Natural killer cell (primary cell): ENCODE results near the gene WDR59. TPM values are rescaled to one million over a fixed set of nuclear protein-coding genes. Genes with fewer than 3 reads are reported as not detected.

Experiments
- ATAC-seq, 3 donors: fragments of 150-1000 bp in 2 of 3; fragments of 200-7000 bp in 1 of 3; cut with Tn5 transposase; 1 replicate in 1 of 3; 2 replicates in 2 of 3; pipeline ENCODE4 v1.10.0; 2021; ENCODE audit warnings: mild to moderate bottlenecking in 2 of 3, moderate library complexity in 2 of 3
- DNase-seq, 2 donors: peaks; one replicate each; pipeline versions ENCODE4 v3.0.0 to v3.0.0-alpha.2; 2013 to 2021; ENCODE audit warnings: mixed read lengths in 1 of 2
- H3K27ac ChIP-seq: one replicate; pipeline ENCODE4 v1.5.1; 2013; ENCODE audit warnings: mild to moderate bottlenecking, low read length
- H3K27me3 ChIP-seq: one replicate; pipeline ENCODE4 v1.6.1; 2013; ENCODE audit warnings: low read length; ENCODE audit not compliant: control insufficient read depth, insufficient read depth
- H3K36me3 ChIP-seq: one replicate; pipeline ENCODE4 v1.6.1; 2013; ENCODE audit warnings: low read length; ENCODE audit not compliant: control insufficient read depth, insufficient read depth
- H3K4me1 ChIP-seq: one replicate; pipeline ENCODE4 v1.6.1; 2013; ENCODE audit warnings: low read length; ENCODE audit not compliant: control insufficient read depth, insufficient read depth
- H3K4me3 ChIP-seq: one replicate; pipeline ENCODE4 v1.5.1; 2013; ENCODE audit warnings: low read length
- H3K9me3 ChIP-seq: one replicate; pipeline ENCODE4 v1.6.1; 2013; ENCODE audit warnings: low read length; ENCODE audit not compliant: control insufficient read depth, insufficient read depth
- H3K27ac Mint-ChIP-seq, 2 donors: one replicate each; pipeline ENCODE4 v1.8.0; 2022; ENCODE audit warnings: mild to moderate bottlenecking in 2 of 2, mixed read lengths in 2 of 2, moderate library complexity in 1 of 2
- H3K27me3 Mint-ChIP-seq, 2 donors: one replicate each; pipeline ENCODE4 v1.8.0; 2022; ENCODE audit warnings: low read depth in 2 of 2, mixed read lengths in 2 of 2
- H3K36me3 Mint-ChIP-seq: one replicate; pipeline ENCODE4 v1.8.0; 2022; ENCODE audit warnings: mixed read lengths
- H3K4me1 Mint-ChIP-seq, 2 donors: one replicate each; pipeline ENCODE4 v1.8.0; 2022; ENCODE audit warnings: mixed read lengths in 2 of 2
- H3K4me3 Mint-ChIP-seq: one replicate; pipeline ENCODE4 v1.8.0; 2022; ENCODE audit warnings: mild to moderate bottlenecking, moderate library complexity, mixed read lengths
- H3K9me3 Mint-ChIP-seq, 2 donors: one replicate each; pipeline ENCODE4 v1.8.0; 2022; ENCODE audit warnings: mixed read lengths in 2 of 2
- CTCF ChIP-seq: fragments of 200-600 bp; IDR thresholded peaks from one replicate; pipeline ENCODE4 v1.8.0; 2022; ENCODE audit warnings: antibody characterized with exemption
- WGBS: methylation state at CpG from one replicate; pipeline ENCODE4 v1.1.7; 2013; ENCODE audit warnings: missing lambda C conversion rate; ENCODE audit not compliant: insufficient coverage; 5-methylcytosine and 5-hydroxymethylcytosine counted together
- intact Hi-C: fragments of 100-400 bp; cut with micrococcal nuclease; formaldehyde crosslinking; loops from one replicate; pipeline ENCODE4 v1.14.2; 2022
- total RNA-seq, 4 donors: library from RNA; stranded (reverse); fragments of 120-200 nt in 1 of 4; gene quantifications; one replicate each; pipeline versions ENCODE4 v1.2.3 to v1.2.4, GENCODE V29; 2013 to 2022

WDR59 gene
- total RNA-seq, 3 donors from 2014 or later (not counting 1 experiment from before 2014, with no cell fraction given) = 60.5 to 83.7 (median 73.2) TPM

- WGBS = 91% methylated on average over 6 of the region's 6 CpGs
- H3K27ac ChIP-seq = peak overlapping the region; percentile 45
- no peaks in the 10 kb centered on the region for H3K27me3 Mint-ChIP-seq
- no peak overlapping the region for H3K4me3 ChIP-seq
- intact Hi-C loops = no loop called here
- no peaks in the 10 kb centered on the region for H3K27me3 ChIP-seq
- no peaks in the 10 kb centered on the region for H3K9me3 ChIP-seq
- H3K36me3 ChIP-seq = peaks cover 52% of the 10 kb centered on the region
- no peak overlapping the region for H3K4me3 Mint-ChIP-seq
- ATAC-seq = no peak
- H3K36me3 Mint-ChIP-seq = peaks cover 63% of the 10 kb centered on the region
- peaks cover 7 to 13% of the 10 kb centered on the region in 2 donors for H3K4me1 Mint-ChIP-seq
- H3K4me1 ChIP-seq = peaks cover 2% of the 10 kb centered on the region
- no peaks in the 10 kb centered on the region for H3K9me3 Mint-ChIP-seq
- H3K27ac Mint-ChIP-seq = no peak overlapping the region
- TF ChIP-seq CTCF = no peak
- DNase-seq = peak in 1 of 2 donors; percentile 24
Observed at GRCh38 chr16:74888888-74889287, 96.0 kb downstream of the WDR59 start.

GRCh38 chr16:74888232-74888862, 96.6 kb downstream of the WDR59 start:
- Mint-ChIP-seq H3K36me3 (peaks cover 63% of the 10 kb centered on the region), H3K4me3 (no peak overlapping the region), H3K4me1 (peaks cover 7 to 13% of the 10 kb centered on the region in 2 donors), H3K27me3 (no peaks in the 10 kb centered on the region), H3K9me3 (no peaks in the 10 kb centered on the region), H3K27ac (peak overlapping the region in 1 of 2 donors; percentile 4)
- intact Hi-C loops = no loop called here
- 80% methylated on average over 13 of the region's 13 CpGs for whole genome bisulfite sequencing
- peak overlapping the region; percentile 45 for H3K27ac ChIP-seq
- peaks cover 55% of the 10 kb centered on the region for H3K36me3 ChIP-seq
- TF ChIP-seq CTCF = no peak
- H3K27me3 ChIP-seq = no peaks in the 10 kb centered on the region
- ATAC-seq (no peak), DNase-seq (peak in 1 of 2 donors; percentile 56)
- H3K4me1 ChIP-seq = peaks cover 2% of the 10 kb centered on the region
- no peaks in the 10 kb centered on the region for H3K9me3 ChIP-seq
- no peak overlapping the region for H3K4me3 ChIP-seq

GRCh38 chr16:74887084-74887483, 97.8 kb downstream of the WDR59 start:
- no peak overlapping the region for H3K4me3 Mint-ChIP-seq

More at GRCh38 chr16:74887084-74887483, 97.8 kb downstream of the WDR59 start:
- Mint-ChIP-seq H3K9me3 (no peaks in the 10 kb centered on the region), H3K27me3 (no peaks in the 10 kb centered on the region), H3K27ac (no peak overlapping the region), H3K4me1 (peaks cover 7 to 13% of the 10 kb centered on the region in 2 donors), H3K36me3 (peaks cover 58% of the 10 kb centered on the region)
- Histone ChIP-seq H3K4me3 (no peak overlapping the region), H3K36me3 (peaks cover 43% of the 10 kb centered on the region), H3K27me3 (no peaks in the 10 kb centered on the region), H3K9me3 (no peaks in the 10 kb centered on the region), H3K4me1 (peaks cover 2% of the 10 kb centered on the region), H3K27ac (no peak overlapping the region)
- 100% methylated on average over 1 of the region's 2 CpGs for WGBS
- no peak for DNase-seq
- ATAC-seq = no peak
- no peak for TF ChIP-seq CTCF
- intact Hi-C loops = no loop called here
